SKM-1 (cell line): Measurements from ENCODE around the gene SDC1.
"Not testable (repeated sequence)": the region's sequence is repeated elsewhere in the genome, so short reads cannot be mapped to it uniquely, and the experiment has no call there.

ENCODE experiments used
- DNase-seq: peaks from one replicate; lab custom pipeline; 2025; ENCODE audit not compliant: unreplicated experiment; lab: John Stamatoyannopoulos, UW

SDC1 gene

GRCh38 chr2:20224716-20225293 lies at the start of gene SDC1:
TSS of gene SDC1 (minus strand) at chr2:20225130. CDS start at chr2:20224867, 263 bp downstream.
- no peak for DNase-seq

- no peak for DNase-seq
Measured at GRCh38 chr2:20273042-20273441, 48.1 kb upstream of the SDC1 start.

- not testable (repeated sequence) for DNase-seq
Measured at GRCh38 chr2:20268317-20268716, 43.4 kb upstream of the SDC1 start.

GRCh38 chr2:20267529-20267928 lies 42.6 kb upstream of the SDC1 start:
- DNase-seq = no peak

- DNase-seq = no peak
Measured at GRCh38 chr2:20264629-20265028, 39.7 kb upstream of the SDC1 start.

- DNase-seq = no peak
Measured at GRCh38 chr2:20257411-20257810, 32.5 kb upstream of the SDC1 start.

GRCh38 chr2:20254731-20255130 lies 29.8 kb upstream of the SDC1 start:
- no peak for DNase-seq

- no peak for DNase-seq
Measured at GRCh38 chr2:20250436-20250835, 25.5 kb upstream of the SDC1 start.

GRCh38 chr2:20249170-20249569 lies 24.2 kb upstream of the SDC1 start:
- no peak for DNase-seq

GRCh38 chr2:20247084-20247483 lies 22.2 kb upstream of the SDC1 start:
- no peak for DNase-seq

- not testable (repeated sequence) for DNase-seq
Measured at GRCh38 chr2:20243637-20244036, 18.7 kb upstream of the SDC1 start.

- no peak for DNase-seq
Measured at GRCh38 chr2:20242727-20243377, 17.9 kb upstream of the SDC1 start.

- no peak for DNase-seq
Measured at GRCh38 chr2:20241973-20242726, 17.2 kb upstream of the SDC1 start.

GRCh38 chr2:20240291-20240690 lies 15.4 kb upstream of the SDC1 start:
- not testable (repeated sequence) for DNase-seq

- no peak for DNase-seq
Measured at GRCh38 chr2:20236496-20236895, 11.6 kb upstream of the SDC1 start.

GRCh38 chr2:20235655-20236305 lies 10.8 kb upstream of the SDC1 start:
- no peak for DNase-seq

- not testable (repeated sequence) for DNase-seq
Measured at GRCh38 chr2:20234597-20234996, 9.7 kb upstream of the SDC1 start.

- DNase-seq = no peak
Measured at GRCh38 chr2:20232837-20233207, 7.9 kb upstream of the SDC1 start.

GRCh38 chr2:20231598-20232026 lies 6.7 kb upstream of the SDC1 start:
- DNase-seq = no peak

GRCh38 chr2:20231159-20231558 lies 6.2 kb upstream of the SDC1 start:
- no peak for DNase-seq

- DNase-seq = no peak
Measured at GRCh38 chr2:20230114-20230425, 5.1 kb upstream of the SDC1 start.
